HepG2 (cell line): ENCODE results near the gene NOTO. TPM values are rescaled to one million over a fixed set of nuclear protein-coding genes. Genes with fewer than 3 reads are reported as not detected.

Experiments
- ARNT ChIP-seq: fragments of 450-650 bp; IDR thresholded peaks from 2 replicates; pipeline ENCODE4 v1.6.1; 2017
- DNMT3B ChIP-seq: conservative IDR thresholded peaks from 2 replicates; pipeline ENCODE4 v1.6.1; 2016; ENCODE audit warnings: missing biosample characterization, control low read depth
- FOXK2 ChIP-seq: fragments of 450-650 bp; IDR thresholded peaks from 2 replicates; pipeline ENCODE4 v1.6.1; 2016
- JUND ChIP-seq: sonication (generic); formaldehyde crosslinking; IDR thresholded peaks from 2 replicates; pipeline ENCODE4 v1.8.0; 2022; ENCODE audit warnings: mild to moderate bottlenecking, missing genetic modification reagents
- MEIS2 ChIP-seq: sonication (generic); formaldehyde crosslinking; IDR thresholded peaks from 2 replicates; pipeline ENCODE4 v1.9.0; 2021; ENCODE audit warnings: mild to moderate bottlenecking, missing genetic modification reagents
- MIXL1 ChIP-seq: IDR thresholded peaks from 2 replicates; pipeline ENCODE4 v1.6.1; 2016
- NR3C1 ChIP-seq: sonication (generic); formaldehyde crosslinking; IDR thresholded peaks from 2 replicates; pipeline ENCODE4 v1.4.0; 2020; ENCODE audit warnings: missing genetic modification reagents
- SIN3A ChIP-seq: IDR thresholded peaks from 2 replicates; pipeline ENCODE4 v1.6.1; 2011; ENCODE audit warnings: low read depth, mild to moderate bottlenecking, control low read depth, low read length, borderline replicate concordance
- STAT6 ChIP-seq: sonication (generic); formaldehyde crosslinking; IDR thresholded peaks from 2 replicates; pipeline ENCODE4 v1.4.0; 2020; ENCODE audit warnings: missing genetic modification reagents, mild to moderate bottlenecking, borderline replicate concordance
- TEAD2 ChIP-seq: sonication (generic); formaldehyde crosslinking; IDR thresholded peaks from 2 replicates; pipeline ENCODE4 v1.9.0; 2021; ENCODE audit warnings: missing genetic modification reagents
- ZFP82 ChIP-seq: sonication (generic); formaldehyde crosslinking; IDR thresholded peaks from 2 replicates; pipeline ENCODE4 v1.5.1; 2020; ENCODE audit warnings: mild to moderate bottlenecking, missing genetic modification reagents, borderline replicate concordance
- ZNF276 ChIP-seq: sonication (generic); formaldehyde crosslinking; IDR thresholded peaks from 2 replicates; pipeline ENCODE4 v1.4.0; 2020; ENCODE audit warnings: mild to moderate bottlenecking, low read depth, missing genetic modification reagents
- ZNF30 ChIP-seq: sonication (generic); formaldehyde crosslinking; IDR thresholded peaks from 2 replicates; pipeline ENCODE4 v1.5.0; 2020; ENCODE audit warnings: mild to moderate bottlenecking, missing genetic modification reagents
- ZNF501 ChIP-seq: sonication (generic); formaldehyde crosslinking; IDR thresholded peaks from 2 replicates; pipeline ENCODE4 v1.5.1; 2020; ENCODE audit warnings: mild to moderate bottlenecking, moderate library complexity, missing genetic modification reagents
- ZNF75D ChIP-seq: sonication (generic); formaldehyde crosslinking; IDR thresholded peaks from 2 replicates; pipeline ENCODE4 v1.8.1; 2023; ENCODE audit warnings: missing genetic modification reagents, mild to moderate bottlenecking, borderline replicate concordance
- ZNF850 ChIP-seq: sonication (generic); formaldehyde crosslinking; conservative IDR thresholded peaks from 2 replicates; pipeline ENCODE4 v1.9.0; 2021; ENCODE audit warnings: mild to moderate bottlenecking, missing genetic modification reagents
- polyA plus RNA-seq, 8 experiments: library from polyadenylated mRNA; depleted of rRNA in 3 of 8; stranded (reverse) in 7 of 8; unstranded in 1 of 8; fragments of >200 nt; fragmentation: Illumina TruSeq in 4 of 8; extraction: Trizol in 4 of 8; gene quantifications; 2 replicates each; pipeline versions ENCODE4 v1.2.1 to v1.2.3, GENCODE V29; 2011 to 2016; ENCODE audit warnings: low read depth in 4 of 8, missing spikeins in 1 of 8, mixed read lengths in 1 of 8; ENCODE audit not compliant: insufficient read depth in 1 of 8
- total RNA-seq, 5 experiments: library from RNA; depleted of rRNA; stranded (reverse); fragments of >200 nt; fragmentation: Illumina TruSeq; extraction: Trizol; gene quantifications; 2 replicates each; pipeline ENCODE4 v1.2.3, GENCODE V29; 2016; ENCODE audit warnings: low read depth in 1 of 5
- TF ChIP-seq, protein P1 (sequence below): sonication (generic); formaldehyde crosslinking; IDR thresholded peaks from 2 replicates; pipeline ENCODE4 v1.4.0; 2020; ENCODE audit warnings: low read depth, missing genetic modification reagents
- TF ChIP-seq, protein P2 (sequence below): sonication (generic); formaldehyde crosslinking; IDR thresholded peaks from 2 replicates; pipeline ENCODE4 v1.5.0; 2020; ENCODE audit warnings: missing genetic modification reagents
- TF ChIP-seq, protein P3 (sequence below): sonication (generic); formaldehyde crosslinking; IDR thresholded peaks from 2 replicates; pipeline ENCODE4 v1.8.0; 2022; ENCODE audit warnings: missing genetic modification reagents, low read depth, mild to moderate bottlenecking, borderline replicate concordance

NOTO gene
- total and polyA plus RNA-seq, 2 of the 13 experiments (the other 11 are each of a cell fraction or from before 2014, with no cell fraction given): not detected

DNA sequence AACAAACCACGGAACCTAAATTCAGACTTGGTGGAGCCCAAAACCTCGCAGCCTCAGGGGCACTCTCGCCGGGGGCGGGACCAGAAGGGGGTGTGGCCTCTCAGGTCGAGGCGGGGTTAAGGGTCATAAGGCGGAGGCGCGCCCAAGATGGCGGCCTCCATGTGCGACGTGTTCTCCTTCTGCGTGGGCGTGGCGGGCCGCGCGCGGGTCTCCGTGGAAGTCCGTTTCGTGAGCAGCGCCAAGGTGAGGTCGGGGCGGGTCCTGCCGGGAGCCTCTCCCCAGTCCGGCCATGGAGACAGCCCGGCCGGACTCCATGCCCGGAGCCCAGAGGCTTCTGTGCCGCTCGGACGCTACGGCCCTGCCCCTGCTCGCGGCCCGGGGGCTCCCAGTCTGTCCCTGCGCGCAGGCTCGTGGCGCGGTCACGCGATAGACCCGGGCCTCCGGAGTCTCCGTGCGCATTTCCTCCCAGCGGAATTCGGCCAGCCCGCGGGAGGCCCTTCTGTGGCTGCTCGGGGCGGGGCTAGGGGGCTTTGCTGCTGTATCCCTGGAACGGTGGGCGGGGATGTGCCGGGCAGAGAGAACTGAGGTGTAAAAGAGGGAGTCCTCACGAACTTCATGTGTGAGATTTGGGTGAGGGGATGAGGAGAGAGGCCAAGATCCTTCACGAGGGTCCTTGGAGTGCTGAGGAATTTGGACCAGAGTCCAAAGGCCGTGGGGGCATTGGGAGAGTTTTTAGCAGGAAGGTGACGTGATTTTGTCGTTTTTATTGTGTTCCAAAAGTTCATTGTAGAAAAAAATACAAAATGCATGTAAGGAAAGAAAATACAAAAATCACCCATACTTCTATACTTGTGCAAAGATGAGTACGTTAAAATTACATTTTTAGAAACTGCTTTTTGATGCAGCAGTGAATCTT is 12.0 kb downstream of the NOTO start, which contains the start of gene SMYD5 (continued):
- TF ChIP-seq ZNF276 (CRISPR knock-in tag): peak; percentile 84; the same call in 1 of the 2 replicates
- TF ChIP-seq MIXL1: no peak
- TF ChIP-seq DNMT3B (CRISPR knock-in tag): no peak; the same call in 1 of the 2 replicates
- TF ChIP-seq NR3C1 (CRISPR knock-in tag): no peak
- TF ChIP-seq JUND (CRISPR knock-in tag): peak; percentile 67; the same call in 1 of the 2 replicates
- TF ChIP-seq, protein P1, sequence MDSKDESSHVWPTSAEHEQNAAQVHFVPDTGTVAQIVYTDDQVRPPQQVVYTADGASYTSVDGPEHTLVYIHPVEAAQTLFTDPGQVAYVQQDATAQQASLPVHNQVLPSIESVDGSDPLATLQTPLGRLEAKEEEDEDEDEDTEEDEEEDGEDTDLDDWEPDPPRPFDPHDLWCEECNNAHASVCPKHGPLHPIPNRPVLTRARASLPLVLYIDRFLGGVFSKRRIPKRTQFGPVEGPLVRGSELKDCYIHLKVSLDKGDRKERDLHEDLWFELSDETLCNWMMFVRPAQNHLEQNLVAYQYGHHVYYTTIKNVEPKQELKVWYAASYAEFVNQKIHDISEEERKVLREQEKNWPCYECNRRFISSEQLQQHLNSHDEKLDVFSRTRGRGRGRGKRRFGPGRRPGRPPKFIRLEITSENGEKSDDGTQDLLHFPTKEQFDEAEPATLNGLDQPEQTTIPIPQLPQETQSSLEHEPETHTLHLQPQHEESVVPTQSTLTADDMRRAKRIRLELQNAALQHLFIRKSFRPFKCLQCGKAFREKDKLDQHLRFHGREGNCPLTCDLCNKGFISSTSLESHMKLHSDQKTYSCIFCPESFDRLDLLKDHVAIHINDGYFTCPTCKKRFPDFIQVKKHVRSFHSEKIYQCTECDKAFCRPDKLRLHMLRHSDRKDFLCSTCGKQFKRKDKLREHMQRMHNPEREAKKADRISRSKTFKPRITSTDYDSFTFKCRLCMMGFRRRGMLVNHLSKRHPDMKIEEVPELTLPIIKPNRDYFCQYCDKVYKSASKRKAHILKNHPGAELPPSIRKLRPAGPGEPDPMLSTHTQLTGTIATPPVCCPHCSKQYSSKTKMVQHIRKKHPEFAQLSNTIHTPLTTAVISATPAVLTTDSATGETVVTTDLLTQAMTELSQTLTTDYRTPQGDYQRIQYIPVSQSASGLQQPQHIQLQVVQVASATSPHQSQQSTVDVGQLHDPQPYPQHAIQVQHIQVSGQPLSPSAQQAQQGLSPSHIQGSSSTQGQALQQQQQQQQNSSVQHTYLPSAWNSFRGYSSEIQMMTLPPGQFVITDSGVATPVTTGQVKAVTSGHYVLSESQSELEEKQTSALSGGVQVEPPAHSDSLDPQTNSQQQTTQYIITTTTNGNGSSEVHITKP (CRISPR knock-in tag): no peak; the same call in 1 of the 2 replicates
- TF ChIP-seq ZNF30: peak; percentile 93
- no peak for TF ChIP-seq ZNF75D (CRISPR knock-in tag)
- TF ChIP-seq, protein P2, sequence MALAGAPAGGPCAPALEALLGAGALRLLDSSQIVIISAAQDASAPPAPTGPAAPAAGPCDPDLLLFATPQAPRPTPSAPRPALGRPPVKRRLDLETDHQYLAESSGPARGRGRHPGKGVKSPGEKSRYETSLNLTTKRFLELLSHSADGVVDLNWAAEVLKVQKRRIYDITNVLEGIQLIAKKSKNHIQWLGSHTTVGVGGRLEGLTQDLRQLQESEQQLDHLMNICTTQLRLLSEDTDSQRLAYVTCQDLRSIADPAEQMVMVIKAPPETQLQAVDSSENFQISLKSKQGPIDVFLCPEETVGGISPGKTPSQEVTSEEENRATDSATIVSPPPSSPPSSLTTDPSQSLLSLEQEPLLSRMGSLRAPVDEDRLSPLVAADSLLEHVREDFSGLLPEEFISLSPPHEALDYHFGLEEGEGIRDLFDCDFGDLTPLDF (CRISPR knock-in tag): no peak; the same call in 1 of the 2 replicates
- no peak; the same call in 1 of the 2 replicates for TF ChIP-seq STAT6 (CRISPR knock-in tag)
- TF ChIP-seq ZNF501 (CRISPR knock-in tag): peak; percentile 95
- TF ChIP-seq ZNF850: peak; percentile 93; the same call in 1 of the 2 replicates
- no peak for TF ChIP-seq ARNT
- TF ChIP-seq SIN3A: peak; percentile 95; the same call in 1 of the 2 replicates
- TF ChIP-seq ZFP82 (CRISPR knock-in tag): peak; percentile 86; the same call in 1 of the 2 replicates
- TF ChIP-seq, protein P3, sequence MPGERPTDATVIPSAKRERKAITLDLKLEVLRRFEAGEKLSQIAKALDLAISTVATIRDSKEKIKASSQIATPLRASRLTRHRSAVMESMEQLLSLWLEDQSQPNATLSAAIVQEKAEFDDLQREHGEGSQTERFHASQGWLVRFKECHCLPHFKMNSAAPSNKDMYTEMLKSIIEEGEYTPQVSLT (CRISPR knock-in tag): no peak
- TF ChIP-seq TEAD2 (CRISPR knock-in tag): no peak
- no peak for TF ChIP-seq FOXK2
- TF ChIP-seq MEIS2 (CRISPR knock-in tag): peak; percentile 73
